Measurements from ENCODE around the gene ZEB1. TPM values are rescaled to one million over a fixed set of nuclear protein-coding genes. Genes with fewer than 3 reads are reported as not detected.

The ZEB1 gene
- total RNA-seq, 1 donor from 2014 or later: 38.8 TPM

GRCh38 chr10:31431021-31431420 is 112.0 kb downstream of the ZEB1 start:
- Histone ChIP-seq H3K36me3 (no peaks in the 10 kb centered on the region), H3K9me3 (ENCODE audit: low read depth) (no peaks in the 10 kb centered on the region), H4K20me1 (ENCODE audit: low read depth) (no peaks in the 10 kb centered on the region), H3K27ac (no peak overlapping the region), H3K27me3 (no peaks in the 10 kb centered on the region), H3K4me2 (no peak overlapping the region), H3K79me2 (ENCODE audit: low read depth) (peaks cover 6% of the 10 kb centered on the region), H3K4me3 (no peak overlapping the region), H3F3A (ENCODE audit: low read depth) (no peaks in the 10 kb centered on the region), H3K9ac (no peak overlapping the region), H2AFZ (replicated peaks) (no peak overlapping the region), H3K4me1 (no peaks in the 10 kb centered on the region)
- Mint-ChIP-seq H3K4me1 (no peaks in the 10 kb centered on the region), H3K9me3 (peaks cover 32% of the 10 kb centered on the region), H3K36me3 (peaks cover 15% of the 10 kb centered on the region), H3K27ac (no peak overlapping the region), H3K27me3 (ENCODE audit: insufficient read depth, low read depth) (no peaks in the 10 kb centered on the region), H3K4me3 (no peak overlapping the region)
- DNase-seq (ENCODE audit: low spot score): no peak
- TF ChIP-seq CTCF (IDR thresholded peaks at IDR 0.05) (no peak), EZH2 (IDR thresholded peaks at IDR 0.05) (no peak), EZH2phosphoT487 (IDR thresholded peaks at IDR 0.05) (no peak)

GRCh38 chr10:31437959-31438358 is 118.9 kb downstream of the ZEB1 start:
- Histone ChIP-seq H2AFZ (replicated peaks) (no peak overlapping the region), H3K4me3 (no peak overlapping the region), H3K27ac (no peak overlapping the region), H3K9me3 (ENCODE audit: low read depth) (no peaks in the 10 kb centered on the region), H3K36me3 (no peaks in the 10 kb centered on the region), H3F3A (ENCODE audit: low read depth) (no peaks in the 10 kb centered on the region), H3K9ac (no peak overlapping the region), H3K4me1 (no peaks in the 10 kb centered on the region), H3K79me2 (ENCODE audit: low read depth) (no peaks in the 10 kb centered on the region), H3K4me2 (no peak overlapping the region), H3K27me3 (no peaks in the 10 kb centered on the region), H4K20me1 (ENCODE audit: low read depth) (peaks cover 3% of the 10 kb centered on the region)
- Mint-ChIP-seq H3K4me3 (no peak overlapping the region), H3K9me3 (peaks cover 35% of the 10 kb centered on the region), H3K36me3 (peaks cover 18% of the 10 kb centered on the region), H3K4me1 (no peaks in the 10 kb centered on the region), H3K27ac (no peak overlapping the region), H3K27me3 (ENCODE audit: insufficient read depth, low read depth) (no peaks in the 10 kb centered on the region)
- TF ChIP-seq EZH2phosphoT487 (IDR thresholded peaks at IDR 0.05) (no peak), CTCF (IDR thresholded peaks at IDR 0.05) (no peak), EZH2 (IDR thresholded peaks at IDR 0.05) (no peak)
- no peak for DNase-seq (ENCODE audit: low spot score)

GRCh38 chr10:31451766-31452165 is 132.8 kb downstream of the ZEB1 start:
- Histone ChIP-seq H3K79me2 (ENCODE audit: low read depth) (peaks cover 5% of the 10 kb centered on the region), H3K36me3 (no peaks in the 10 kb centered on the region), H3K9me3 (ENCODE audit: low read depth) (no peaks in the 10 kb centered on the region), H2AFZ (replicated peaks) (no peak overlapping the region), H3K4me1 (no peaks in the 10 kb centered on the region), H3F3A (ENCODE audit: low read depth) (no peaks in the 10 kb centered on the region), H3K9ac (no peak overlapping the region), H3K4me3 (no peak overlapping the region), H3K4me2 (no peak overlapping the region), H4K20me1 (ENCODE audit: low read depth) (no peaks in the 10 kb centered on the region), H3K27ac (no peak overlapping the region), H3K27me3 (no peaks in the 10 kb centered on the region)
- peak overlapping the region; percentile 3 for H3K27ac Mint-ChIP-seq
- peaks cover 39% of the 10 kb centered on the region for H3K9me3 Mint-ChIP-seq
- no peaks in the 10 kb centered on the region for H3K27me3 Mint-ChIP-seq (ENCODE audit: insufficient read depth, low read depth)
- DNase-seq (ENCODE audit: low spot score): no peak
- no peaks in the 10 kb centered on the region for H3K4me1 Mint-ChIP-seq
- no peak overlapping the region for H3K4me3 Mint-ChIP-seq
- no peak for TF ChIP-seq EZH2phosphoT487 (IDR thresholded peaks at IDR 0.05)
- no peak for TF ChIP-seq EZH2 (IDR thresholded peaks at IDR 0.05)
- no peak for TF ChIP-seq CTCF (IDR thresholded peaks at IDR 0.05)
- peaks cover 23% of the 10 kb centered on the region for H3K36me3 Mint-ChIP-seq

Measured in neural progenitor cell (in vitro differentiated cells).